Skin of body (tissue), 2 donors: ENCODE measurements around the gene SERPINB6. TPM values are rescaled to one million over a fixed set of nuclear protein-coding genes. Genes with fewer than 3 reads are reported as not detected.
"Not testable (repeated sequence)": the region's sequence is repeated elsewhere in the genome, so short reads cannot be mapped to it uniquely, and the experiment has no call there.

Experiments used
- DNase-seq: peaks from one replicate; lab custom pipeline; 2025; lab: John Stamatoyannopoulos, UW
- total RNA-seq: library from RNA; depleted of rRNA; stranded (reverse); fragments of >200 nt; gene quantifications from one replicate; pipeline ENCODE4 v1.2.3, GENCODE V29; 2014

The SERPINB6 gene
- total RNA-seq, 1 donor from 2014 or later: 36.9 TPM

DNA sequence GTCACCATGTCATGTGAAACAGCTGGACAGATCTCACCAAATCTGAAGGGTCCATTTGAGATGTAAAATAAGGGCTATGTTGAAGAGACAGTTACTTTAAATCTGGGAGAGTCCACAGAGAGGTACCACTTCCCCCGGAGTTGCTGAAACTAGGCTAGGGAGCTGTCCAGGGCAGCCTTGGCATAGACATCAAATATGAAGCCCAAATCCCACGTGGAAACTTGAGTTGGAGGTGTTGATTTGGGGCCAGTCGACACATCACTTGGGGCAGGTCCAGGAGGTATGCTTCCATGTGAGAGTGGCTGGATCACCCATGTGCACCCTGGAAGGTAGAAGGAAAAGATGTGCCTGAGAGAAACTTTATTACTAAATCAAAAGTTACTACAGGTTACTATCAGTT lies 56.2 kb downstream of the SERPINB6 start:
- no peak for DNase-seq

DNA sequence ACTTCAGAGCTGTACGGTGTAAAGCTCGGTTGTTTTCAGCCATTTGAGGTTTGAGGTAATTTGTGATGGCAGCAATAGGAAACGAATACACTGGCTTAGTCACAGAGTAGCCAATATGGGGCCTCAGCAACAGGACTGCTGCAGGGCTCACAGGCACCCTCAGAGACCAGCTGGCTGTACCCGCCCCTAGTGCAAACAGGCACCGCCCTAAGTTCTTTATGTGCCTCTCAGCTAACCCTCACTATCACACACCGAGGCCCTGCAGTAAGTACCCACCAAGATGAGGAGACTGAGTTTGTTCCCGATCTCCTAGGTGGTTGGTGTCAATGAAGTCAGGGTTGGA lies 57.1 kb downstream of the SERPINB6 start:
- no peak for DNase-seq

DNA sequence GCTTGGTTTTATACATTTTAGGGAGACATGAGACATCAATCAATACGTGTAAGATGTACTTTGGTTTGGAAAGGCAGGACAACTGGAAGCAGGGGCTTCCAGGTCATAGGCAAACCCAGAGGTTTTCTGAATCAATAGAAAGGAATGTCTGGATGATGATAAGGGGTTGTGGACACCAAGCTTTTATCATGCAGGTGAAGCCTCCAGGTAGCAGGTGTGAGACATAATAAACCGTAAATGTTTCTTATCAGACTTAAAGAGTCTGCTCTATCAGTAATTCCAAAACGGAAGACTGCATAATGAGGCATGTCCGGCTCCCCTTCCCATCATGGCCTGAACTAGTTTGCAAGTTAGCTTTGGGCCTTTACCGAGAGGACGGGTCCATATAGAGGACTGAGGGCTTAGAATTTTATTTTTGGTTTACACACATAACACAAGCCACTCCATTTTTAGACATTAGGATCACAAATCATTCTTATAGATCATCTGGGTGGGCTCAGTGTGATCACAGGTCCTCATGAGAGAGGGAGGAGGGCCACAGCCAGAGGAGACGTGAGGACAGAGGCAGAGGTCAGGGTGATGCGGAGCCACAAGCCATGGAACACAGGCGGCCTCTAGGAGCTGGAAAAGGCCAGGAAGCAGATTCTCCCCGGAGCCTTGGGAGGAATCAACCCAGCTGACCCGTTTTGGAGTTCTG lies 57.6 kb downstream of the SERPINB6 start:
- no peak for DNase-seq

DNA sequence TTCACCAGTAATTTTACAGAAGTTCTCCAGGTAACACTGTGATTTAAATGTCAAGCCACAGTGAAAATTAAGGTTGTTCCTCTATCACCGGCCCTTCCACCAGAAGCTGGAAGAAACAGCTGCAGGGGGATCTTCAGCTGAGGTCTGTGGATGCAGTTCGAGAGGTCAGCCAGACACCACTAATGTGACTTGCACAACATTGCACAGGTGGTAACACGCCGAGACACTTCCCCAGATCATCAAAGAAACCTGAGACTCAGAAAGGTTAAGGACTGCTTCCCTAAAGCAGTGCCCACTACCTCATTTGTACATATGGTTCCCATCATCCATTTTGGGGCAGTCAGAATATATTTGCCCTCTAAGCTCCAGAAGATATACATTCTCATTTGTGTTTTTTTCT lies 60.2 kb downstream of the SERPINB6 start:
- DNase-seq: no peak

DNA sequence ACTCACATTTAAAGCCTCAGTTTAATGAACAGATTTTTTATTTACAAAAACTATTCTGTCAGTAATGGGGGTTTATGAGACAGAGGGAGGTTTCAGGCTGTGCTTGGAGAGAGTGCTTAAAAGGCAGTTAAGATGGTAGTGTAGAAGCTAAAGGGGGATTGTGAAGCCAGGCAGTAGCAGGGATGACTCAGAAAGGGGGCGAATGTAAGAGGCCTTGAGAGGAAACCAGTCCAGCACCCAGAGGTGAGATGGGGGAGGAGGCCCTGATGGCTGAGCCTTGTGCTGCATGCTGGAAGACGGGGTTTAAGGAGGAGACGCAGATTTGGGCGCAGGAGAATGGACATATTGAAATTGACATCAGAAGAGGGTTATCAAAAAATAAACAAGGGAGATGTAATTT lies 61.6 kb downstream of the SERPINB6 start:
- DNase-seq: no peak

DNA sequence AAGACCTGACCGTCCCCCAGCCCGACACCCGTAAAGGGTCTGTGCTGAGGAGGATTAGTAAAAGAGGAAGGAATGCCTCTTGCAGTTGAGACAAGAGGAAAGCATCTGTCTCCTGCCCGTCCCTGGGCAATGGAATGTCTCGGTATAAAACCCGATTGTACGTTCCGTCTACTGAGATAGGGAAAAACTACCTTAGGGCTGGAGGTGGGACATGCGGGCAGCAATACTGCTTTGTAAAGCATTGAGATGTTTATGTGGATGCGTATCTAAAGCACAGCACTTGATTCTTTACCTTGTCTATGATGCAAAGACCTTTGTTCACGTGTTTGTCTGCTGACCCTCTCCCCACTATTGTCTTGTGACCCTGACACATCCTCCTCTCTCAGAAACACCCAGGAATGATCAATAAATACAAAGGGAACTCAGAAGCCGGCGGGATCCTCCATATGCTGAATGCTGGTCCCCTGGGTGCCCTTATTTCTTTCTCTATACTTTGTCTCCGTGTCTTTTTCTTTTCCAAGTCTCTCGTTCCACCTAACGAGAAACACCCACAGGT lies 62.2 kb downstream of the SERPINB6 start:
- DNase-seq: not testable (repeated sequence)

DNA sequence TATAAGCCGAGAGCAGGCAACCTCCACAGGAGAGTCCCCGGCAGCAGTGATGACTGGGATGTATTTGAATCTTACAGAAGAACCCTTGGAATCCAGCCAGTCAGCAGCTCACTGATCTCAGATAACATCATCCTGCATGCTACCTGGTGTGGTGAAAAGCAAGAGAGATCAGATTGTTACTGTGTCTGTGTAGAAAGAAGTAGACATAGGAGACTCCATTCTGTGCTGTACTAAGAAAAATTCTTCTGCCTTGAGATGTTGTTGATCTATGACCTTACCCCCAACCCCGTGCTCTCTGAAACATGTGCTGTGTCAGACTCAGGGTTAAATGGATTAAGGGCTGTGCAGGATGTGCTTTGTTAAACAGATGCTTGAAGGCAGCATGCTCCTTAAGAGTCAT lies 62.9 kb downstream of the SERPINB6 start:
- DNase-seq: not testable (repeated sequence)

DNA sequence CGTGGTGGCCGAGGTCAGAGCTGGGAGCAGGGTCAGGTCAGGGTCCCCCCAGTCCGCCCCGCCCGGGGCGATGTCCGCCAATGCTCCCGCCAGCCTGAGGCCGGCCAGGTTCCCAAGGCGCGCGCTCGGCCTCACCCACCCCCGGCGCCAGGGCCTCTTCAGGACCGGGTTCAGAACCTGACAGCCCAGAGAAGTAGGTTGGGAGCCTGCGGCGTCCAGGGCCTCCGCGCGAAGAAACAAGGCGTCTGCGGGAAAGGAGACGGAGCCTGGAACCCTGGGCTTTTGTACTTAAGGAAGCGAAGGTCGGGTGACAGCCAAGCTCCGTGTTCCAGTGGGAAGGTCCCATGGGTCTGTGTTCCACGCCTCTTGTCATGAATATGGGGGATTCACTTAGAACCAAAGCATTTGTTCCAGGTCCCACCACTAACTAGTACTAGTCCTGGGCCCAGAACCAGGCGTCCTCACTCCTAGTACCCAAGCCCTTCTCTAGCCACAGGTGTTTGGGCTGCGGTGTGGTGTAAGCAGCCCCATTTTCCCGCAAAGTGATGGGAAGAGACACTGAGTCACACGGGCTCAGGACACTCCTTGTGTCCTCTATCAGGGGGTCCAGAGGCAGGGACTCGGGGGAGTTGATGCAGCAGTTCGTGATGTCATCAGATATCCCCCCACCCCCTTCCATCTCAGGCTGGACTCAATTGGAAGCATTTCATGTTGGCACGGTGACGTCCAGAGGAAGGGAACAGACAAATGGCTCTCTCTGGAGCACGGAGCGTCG lies 67.8 kb downstream of the SERPINB6 start:
- DNase-seq: not testable (repeated sequence)

DNA sequence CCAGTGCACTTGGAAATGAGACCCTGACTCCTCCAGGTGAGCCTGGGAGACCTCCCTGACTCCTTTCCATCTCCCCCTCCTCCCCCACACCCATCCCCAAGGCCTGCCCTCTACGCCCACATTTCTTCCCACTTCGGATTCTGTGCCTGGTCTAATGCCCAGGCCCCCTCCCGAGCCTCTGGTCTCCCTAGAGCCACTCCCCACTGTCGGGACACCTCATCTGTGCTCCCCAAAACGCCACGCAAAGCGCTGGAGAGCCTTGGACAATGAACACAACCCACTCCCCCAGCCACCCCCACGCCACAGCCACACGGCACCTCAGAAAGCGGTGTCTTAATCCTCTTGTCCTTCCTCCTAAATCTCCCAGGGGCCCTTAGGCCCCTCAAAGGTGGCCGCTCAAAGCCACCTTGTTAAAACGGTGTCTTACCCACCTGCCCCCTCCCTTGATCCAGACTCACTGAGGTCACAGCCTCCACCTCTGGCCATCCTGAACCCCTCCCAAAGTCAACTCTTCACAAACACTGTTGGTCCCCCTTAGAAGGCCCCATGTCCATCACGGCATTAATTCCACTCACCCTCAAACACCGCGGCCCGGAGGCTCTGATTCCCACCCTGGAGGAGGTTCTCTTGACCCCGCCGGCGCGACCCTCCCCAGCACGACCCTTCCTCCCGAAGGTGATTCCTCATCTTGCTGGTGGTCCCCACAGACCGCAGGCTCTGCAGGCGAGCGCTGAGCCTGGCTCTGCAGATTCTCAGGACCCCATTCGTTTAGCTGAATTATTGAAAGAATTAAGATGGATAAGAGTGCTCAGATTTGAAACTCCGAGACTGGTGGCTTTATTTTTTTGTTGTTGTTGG lies 69.5 kb downstream of the SERPINB6 start:
- not testable (repeated sequence) for DNase-seq

DNA sequence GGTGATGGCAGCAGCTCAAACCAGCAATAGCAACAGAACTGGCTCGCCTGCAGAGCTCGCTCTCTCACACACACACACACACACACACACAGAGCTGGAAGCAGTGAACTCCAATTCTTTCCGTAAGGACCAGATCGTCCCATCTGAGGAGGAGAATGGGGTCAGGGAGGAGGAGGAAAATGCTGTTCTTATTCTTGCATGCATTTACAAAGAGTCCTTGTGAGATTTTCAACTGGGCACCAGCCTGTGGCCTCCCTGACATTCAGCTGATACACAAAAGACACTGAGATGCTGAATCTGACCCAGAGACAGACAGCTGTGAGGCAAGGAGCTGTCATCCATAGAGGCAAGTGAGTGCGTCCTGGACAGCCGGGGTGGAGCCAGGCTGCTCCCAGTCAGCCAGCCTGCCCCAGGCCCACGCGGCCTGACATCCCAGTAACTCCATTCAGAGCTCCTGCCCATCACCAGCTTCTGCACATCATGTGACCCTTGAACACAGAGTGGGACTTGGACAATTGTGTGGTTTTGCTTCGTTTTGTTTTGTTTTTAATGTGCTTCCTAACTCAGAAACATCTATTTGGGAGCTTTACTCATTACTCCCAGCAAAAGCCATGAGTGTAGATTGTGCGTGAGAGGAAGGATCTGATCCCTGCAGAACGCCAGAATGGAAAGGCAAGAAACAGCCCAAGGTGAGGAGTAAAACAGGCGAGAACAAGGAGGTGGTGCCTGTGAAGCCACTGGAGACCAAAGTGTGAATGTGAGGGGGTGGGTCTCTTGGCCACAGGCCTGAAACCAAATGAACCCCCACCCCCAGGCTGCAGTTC lies 70.3 kb downstream of the SERPINB6 start:
- DNase-seq: no peak

DNA sequence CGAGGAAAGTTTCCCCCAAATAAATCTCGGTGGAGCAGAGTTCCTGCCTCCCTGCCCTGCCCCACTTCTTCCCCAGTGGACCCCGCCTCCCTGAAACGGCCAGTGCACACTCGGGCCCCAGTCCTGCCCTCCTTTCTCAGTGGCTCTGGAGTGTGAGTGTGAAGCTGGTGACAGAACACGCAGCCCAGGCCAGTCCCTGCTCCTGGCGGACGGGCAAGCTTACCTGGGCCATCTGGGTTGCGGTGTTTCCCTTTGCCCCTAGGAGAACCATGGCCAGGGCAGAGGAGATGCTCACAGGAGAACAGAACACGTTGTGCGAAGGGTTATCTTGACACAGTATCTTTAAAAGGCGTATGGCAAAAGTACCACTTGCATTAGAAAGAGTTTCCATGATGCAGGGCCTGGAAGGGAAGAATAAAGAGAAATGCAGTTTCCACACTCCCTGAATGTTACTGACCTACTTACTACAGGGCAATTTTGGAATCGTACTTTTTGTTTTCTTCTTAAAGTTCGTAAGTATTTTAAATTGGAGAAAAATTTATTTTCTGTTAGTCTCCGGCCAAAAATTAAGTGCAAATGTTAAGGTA lies 71.1 kb downstream of the SERPINB6 start:
- DNase-seq: no peak

DNA sequence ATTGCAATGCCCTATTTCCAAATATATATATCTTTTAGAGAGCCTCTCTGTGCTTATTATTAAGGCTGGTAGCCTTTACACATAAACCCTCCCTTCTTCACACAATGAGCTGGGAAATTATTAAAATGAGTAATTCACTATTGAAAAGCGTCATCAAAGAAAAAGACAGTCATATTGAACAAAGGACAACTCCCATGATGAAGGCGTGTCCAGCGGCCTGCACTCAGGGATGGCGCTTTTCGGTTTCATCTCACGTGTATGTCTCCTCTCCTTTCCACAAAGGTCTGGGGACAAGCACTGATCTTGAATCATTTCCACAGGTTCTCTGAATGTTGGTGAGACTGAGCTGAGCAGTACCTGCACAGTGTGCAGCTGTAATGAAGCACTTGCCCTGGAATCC lies 71.8 kb downstream of the SERPINB6 start:
- no peak for DNase-seq

Other genes starting within 250 kb of the SERPINB6 start
- 1.4 TPM for gene MYLK4, start 220.6 kb downstream of the SERPINB6 start, total RNA-seq
- 24.8 TPM for gene WRNIP1, start 206.2 kb downstream of the SERPINB6 start, total RNA-seq
- gene SERPINB1, start 129.7 kb downstream of the SERPINB6 start, total RNA-seq: 17.9 TPM
- gene SERPINB9, start 68.3 kb downstream of the SERPINB6 start, total RNA-seq: 5.5 TPM
- 8.7 TPM for gene NQO2, start 28.3 kb upstream of the SERPINB6 start, total RNA-seq
- gene RIPK1, start 96.9 kb upstream of the SERPINB6 start, total RNA-seq: 14.3 TPM
- gene BPHL, start 147.1 kb upstream of the SERPINB6 start, total RNA-seq: 13.7 TPM
- 65.4 TPM for gene TUBB2A, start 186.0 kb upstream of the SERPINB6 start, total RNA-seq